ENCODE data around the gene NET1.

DNA sequence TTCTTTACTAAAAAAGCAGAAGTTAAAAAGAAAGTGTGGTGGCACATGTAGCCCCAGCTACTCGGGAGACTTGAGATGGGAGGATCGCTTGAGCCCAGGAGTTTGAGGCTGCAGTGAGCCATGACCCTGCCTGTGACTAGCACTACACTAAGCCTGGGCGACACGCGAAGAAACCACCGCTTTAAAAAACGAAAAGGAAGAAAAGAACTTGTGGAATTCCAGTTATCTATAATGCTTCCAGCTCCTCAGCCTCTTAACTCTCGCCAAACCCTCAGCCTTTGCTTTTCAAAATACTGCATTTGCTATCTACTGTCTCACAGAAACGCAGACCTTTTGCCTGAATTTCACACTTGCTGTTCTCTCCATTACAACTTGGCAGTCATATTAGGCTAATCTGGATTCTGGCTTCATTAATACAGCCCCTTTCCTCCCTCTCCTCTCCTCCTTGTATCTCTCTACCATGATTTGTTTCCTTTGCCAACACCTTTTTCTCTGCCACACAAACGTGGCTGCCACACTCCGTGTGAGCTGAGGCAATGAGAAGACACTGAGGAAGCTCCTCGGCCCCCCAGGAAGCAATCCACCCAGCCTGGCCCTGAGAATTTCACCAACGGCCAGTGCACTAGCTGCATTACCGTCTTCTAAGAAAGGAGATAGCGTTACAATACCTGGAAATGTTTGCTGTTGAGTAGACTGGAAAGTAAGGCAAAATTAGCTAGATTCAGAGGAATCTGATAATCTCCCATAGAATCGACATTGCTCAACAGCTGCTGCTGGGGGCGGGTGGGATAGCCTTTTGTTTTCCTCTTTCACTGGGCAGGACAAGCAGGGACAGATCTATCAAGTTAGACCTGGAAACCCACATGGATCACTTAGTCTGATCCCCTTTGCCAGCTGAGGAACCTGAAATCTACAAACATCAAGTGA is 49.8 kb downstream of the NET1 start:
- TF ChIP-seq, protein P1, sequence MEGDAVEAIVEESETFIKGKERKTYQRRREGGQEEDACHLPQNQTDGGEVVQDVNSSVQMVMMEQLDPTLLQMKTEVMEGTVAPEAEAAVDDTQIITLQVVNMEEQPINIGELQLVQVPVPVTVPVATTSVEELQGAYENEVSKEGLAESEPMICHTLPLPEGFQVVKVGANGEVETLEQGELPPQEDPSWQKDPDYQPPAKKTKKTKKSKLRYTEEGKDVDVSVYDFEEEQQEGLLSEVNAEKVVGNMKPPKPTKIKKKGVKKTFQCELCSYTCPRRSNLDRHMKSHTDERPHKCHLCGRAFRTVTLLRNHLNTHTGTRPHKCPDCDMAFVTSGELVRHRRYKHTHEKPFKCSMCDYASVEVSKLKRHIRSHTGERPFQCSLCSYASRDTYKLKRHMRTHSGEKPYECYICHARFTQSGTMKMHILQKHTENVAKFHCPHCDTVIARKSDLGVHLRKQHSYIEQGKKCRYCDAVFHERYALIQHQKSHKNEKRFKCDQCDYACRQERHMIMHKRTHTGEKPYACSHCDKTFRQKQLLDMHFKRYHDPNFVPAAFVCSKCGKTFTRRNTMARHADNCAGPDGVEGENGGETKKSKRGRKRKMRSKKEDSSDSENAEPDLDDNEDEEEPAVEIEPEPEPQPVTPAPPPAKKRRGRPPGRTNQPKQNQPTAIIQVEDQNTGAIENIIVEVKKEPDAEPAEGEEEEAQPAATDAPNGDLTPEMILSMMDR (IDR thresholded peaks at IDR 0.05) = no peak
- TF ChIP-seq POLR2A (IDR thresholded peaks at IDR 0.05; ENCODE audit: low read depth) = no peak
- TF ChIP-seq POLR2AphosphoS5 (IDR thresholded peaks at IDR 0.05) = peak in 1 of 2 donors; percentile 14
- no peak for TF ChIP-seq EP300 (IDR thresholded peaks at IDR 0.05)

Measured in esophagus muscularis mucosa (tissue), 4 donors.